GM21526 (cell line): ENCODE measurements around the gene SESTD1.
"Not testable (repeated sequence)": the region's sequence is repeated elsewhere in the genome, so short reads cannot be mapped to it uniquely, and the experiment has no call there.

Experiments
- ATAC-seq: cut with Tn5 transposase; IDR thresholded peaks from one replicate; pipeline ENCODE4 v1.9.1; 2021; ENCODE audit warnings: moderate library complexity; ENCODE audit not compliant: unreplicated experiment, low FRiP score

The SESTD1 gene

DNA sequence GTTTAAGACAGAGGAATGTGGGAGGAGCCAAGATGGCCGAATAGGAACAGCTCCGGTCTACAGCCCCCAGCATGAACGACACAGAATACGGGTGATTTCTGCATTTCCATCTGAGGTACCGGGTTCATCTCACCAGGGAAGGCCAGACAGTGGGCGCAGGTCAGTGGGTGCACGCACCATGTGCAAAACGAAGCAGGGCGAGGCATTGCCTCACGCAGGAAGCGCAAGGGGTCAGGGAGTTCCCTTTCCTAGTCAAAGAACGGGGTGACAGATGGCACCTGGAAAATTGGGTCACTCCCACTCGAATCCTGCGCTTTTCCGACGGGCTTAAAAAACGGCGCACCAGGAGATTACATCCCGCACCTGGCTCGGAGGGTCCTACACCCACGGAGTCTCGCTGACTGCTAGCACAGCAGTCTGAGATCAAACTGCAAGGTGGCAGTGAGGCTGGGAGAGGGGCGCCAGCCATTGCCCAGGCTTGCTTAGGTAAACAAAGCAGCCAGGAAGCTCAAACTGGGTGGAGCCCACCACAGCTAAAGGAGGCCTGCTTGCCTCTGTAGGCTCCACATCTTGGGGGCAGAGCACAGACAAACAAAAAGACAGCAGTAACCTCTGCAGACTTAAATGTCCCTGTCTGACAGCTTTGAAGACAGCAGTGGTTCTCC, 68.6 kb downstream of the SESTD1 start:
- ATAC-seq: not testable (repeated sequence)

GRCh38 chr2:179195141-179195540, 69.5 kb downstream of the SESTD1 start:
- no peak for ATAC-seq

- no peak for ATAC-seq
These were observed 70.8 kb downstream of the SESTD1 start for GRCh38 chr2:179193759-179194394.

DNA sequence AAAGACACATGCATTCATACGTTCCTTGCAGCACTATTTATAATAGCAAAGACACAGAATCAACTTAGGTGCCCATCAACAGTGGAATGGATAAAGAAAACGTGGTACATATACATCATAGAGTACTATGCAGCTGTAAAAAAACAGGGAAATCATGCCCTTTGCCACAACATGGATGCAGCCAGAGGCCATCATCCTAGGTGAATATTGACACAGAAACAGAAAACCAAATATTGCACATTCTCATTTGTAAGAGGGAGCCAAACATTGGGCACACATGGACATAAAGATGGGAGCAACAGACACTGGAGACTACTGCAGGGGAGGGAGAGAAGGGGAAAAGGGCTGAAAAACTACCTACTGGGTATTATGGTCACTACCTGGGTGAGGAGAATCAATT, 73.5 kb downstream of the SESTD1 start:
- no peak for ATAC-seq

DNA sequence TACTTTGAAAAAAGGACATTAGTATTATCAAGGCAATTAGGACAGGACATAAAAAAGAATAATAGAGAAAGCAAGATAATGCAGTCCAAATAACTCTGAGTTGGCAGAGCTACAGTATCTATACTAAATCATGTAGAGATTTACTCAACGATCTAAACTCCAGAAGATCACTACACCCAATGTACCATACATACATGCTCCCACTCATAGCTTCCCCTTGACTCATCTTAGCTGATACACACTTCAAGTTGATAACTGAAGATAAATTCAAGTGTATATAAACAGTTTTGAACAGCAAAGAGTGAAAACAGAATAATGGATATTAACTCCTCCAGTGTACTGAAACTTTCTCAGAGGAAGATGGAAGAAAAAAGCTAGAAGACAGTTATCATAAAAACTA, 78.5 kb downstream of the SESTD1 start:
- no peak for ATAC-seq

DNA sequence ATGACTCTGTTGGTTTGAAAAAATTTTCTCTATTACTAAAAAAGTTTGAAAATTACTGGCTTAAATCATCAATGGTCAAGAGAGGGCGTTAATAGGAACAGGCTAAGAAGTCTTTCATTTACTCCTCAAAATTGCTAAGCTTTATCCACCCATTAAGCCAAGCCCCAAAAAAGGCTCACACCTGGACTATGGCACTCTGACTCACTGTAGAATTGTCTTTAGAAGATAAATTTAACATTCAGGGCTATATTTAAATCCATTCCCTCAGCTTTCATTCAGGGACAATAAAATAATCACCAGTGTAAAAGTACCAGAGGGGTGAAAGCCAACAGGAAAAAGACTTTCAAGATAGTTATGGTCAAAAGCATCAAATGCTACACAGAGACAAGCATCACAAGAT, 80.0 kb downstream of the SESTD1 start:
- no peak for ATAC-seq

DNA sequence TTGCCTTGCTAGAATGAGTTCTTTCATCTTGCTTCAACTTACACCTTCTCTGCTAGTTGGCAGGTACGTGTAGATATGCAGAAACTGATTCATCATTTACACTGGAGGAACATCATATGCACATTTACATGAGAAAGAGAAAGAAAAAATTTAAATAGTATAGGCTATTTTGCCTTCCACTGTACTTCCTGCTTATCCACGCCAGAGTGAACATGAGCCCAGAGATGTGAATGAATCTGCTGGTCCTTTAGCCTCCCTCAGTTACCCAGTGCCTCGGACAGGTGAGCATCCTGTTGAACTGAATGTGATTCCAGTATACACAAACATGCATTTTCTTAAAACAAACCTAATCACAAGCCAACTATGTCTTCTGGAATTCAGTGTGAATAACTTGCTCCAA, 83.6 kb downstream of the SESTD1 start:
- no peak for ATAC-seq

DNA sequence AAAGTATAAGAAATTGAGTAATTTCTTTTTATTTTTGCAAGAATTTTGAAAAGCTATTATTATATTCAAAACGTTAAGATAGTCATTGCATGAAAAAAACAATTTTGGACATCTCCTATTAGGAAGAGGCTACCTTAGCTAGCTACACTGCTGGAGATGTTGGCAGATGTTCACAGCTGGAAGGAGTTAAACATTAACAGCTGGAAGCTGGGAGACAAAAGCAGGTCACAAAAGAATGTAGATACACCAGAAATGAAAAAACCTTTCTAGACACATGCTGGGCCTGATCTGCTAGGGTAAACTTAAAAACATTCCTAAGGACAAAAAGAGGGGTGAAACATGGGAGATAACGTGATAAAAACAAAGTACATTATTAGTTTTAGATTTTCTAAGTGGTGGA, 84.4 kb downstream of the SESTD1 start:
- no peak for ATAC-seq

- ATAC-seq: no peak
These were observed 84.9 kb downstream of the SESTD1 start for GRCh38 chr2:179179719-179180118.

GRCh38 chr2:179177694-179178093, 86.9 kb downstream of the SESTD1 start:
- no peak for ATAC-seq

DNA sequence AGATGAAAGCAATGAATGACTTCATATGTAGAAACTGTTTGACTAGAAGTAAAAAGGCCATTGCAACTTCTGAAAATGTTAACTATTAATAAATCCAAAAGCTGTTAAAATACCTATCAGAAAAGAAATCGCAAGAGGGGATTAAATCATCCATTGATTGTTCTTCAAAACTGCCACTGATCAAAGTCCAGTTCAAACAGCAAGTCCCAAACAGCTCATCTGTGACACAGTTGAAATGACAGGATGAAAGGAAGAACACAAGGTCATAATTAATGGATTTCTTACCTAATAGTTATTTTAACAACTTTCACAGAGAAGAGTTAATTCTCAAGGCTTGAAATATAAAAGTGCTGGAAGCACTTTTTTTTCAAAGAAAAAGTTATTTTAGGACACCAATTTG, 90.4 kb downstream of the SESTD1 start:
- ATAC-seq: no peak

DNA sequence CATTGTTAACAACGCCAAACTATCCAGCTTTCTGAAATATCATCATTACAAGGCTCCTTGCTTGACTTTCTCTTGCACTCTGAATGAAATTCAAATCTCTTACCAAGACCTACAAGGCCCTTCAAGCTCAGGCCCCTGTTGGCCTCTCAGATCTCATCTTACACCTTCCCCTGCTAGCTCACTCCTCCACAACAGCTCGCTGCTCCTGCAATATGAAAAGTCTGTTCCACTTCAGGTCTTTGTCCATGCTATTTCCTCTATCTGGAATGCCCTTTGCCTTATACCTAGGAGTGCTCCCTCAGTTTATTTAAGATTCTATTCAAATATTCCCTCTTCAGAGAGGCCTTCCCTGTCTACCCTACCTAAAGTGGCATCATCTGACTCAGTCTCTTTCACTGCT, 91.7 kb downstream of the SESTD1 start:
- ATAC-seq: no peak

DNA sequence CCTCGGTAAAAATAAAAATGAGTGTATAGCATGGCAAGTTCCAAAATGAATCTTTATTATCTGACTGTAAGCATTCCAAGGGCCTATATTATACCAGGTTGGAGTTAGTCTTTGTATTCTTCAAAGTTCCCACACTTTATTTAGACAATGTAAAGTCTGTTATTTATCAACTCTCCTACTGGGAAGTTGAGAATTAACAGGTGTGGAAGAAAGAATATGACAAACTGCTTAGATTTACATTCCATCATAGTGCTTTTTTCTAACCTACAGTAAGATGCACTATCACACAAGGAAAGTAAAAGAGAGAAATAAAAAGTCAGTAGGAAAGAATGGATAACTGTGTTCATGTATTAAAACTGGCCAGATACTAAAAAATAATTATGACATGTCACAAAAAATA, 93.3 kb downstream of the SESTD1 start:
- ATAC-seq: no peak

GRCh38 chr2:179170901-179171300, 93.7 kb downstream of the SESTD1 start:
- no peak for ATAC-seq

DNA sequence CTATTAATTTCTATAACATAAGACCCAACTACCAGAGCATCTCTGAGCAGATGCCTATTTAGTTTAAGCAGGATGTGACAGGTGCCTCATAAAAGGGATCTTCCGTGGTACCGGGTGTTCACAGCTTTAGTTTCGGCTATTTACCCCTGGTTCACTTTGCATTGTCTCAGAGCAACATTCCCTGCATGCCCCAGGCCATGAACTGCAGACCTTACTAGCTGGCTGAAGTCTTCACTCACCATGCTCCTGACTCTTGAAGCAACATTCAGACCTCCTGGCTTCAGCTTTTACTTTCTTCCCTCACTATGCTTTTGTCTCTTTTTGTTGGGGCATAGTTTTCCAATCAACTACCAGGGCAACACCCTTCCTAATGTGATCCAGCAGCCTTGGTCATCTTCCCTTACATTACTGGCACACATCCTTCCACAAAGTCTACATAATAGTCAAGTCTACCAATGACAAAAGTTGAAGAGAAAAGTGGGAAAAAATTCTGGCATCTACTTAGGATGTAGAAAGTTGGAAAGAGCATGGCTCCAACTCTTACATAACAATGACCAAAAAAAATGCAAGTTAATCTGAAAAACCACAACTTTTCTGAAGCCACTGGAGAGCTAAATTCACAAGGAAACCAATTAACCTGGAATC, 99.2 kb downstream of the SESTD1 start:
- ATAC-seq: no peak

GRCh38 chr2:179141206-179141605, 123.4 kb downstream of the SESTD1 start:
- no peak for ATAC-seq

DNA sequence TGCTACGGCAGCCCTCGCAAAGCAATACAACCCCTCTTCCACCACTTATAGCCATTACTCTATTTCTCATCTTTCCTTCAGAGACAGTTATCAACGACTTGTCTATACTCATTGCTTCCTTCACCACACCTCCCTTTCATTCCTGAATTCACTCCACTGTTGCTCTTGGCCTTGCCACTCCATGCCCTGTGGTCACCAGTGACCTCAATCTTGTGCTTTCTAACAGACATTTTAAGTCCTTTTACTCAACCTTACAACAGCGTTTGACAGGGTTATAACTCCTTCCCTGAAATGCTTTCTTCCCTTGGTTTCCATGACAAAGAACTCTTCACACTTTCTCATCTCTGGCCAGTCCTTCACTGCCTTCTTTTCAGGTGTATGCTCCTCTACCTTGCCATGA, 124.1 kb downstream of the SESTD1 start:
- ATAC-seq: no peak

- ATAC-seq: no peak
These were observed 125.1 kb downstream of the SESTD1 start for GRCh38 chr2:179139506-179139905.

- ATAC-seq: no peak
These were observed 127.4 kb downstream of the SESTD1 start for GRCh38 chr2:179137200-179137759.

DNA sequence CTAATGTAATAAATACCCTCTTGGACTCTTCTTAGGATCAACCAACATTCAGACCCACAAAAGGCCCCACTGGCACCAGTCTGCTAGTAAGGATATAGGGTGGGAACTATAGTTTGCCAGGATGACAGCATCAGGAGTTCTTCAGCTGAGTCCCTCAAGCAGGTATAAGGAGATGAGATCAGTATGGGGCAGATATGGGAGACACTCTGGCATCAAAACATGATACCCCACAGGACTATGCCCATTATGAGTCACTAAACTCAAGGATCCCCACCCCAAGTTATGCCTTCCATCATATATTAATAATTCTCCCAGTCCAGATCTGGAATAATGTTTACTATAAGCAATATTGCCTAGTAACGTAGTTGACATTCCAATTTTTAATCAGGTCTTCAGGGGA, 131.6 kb downstream of the SESTD1 start:
- no peak for ATAC-seq

DNA sequence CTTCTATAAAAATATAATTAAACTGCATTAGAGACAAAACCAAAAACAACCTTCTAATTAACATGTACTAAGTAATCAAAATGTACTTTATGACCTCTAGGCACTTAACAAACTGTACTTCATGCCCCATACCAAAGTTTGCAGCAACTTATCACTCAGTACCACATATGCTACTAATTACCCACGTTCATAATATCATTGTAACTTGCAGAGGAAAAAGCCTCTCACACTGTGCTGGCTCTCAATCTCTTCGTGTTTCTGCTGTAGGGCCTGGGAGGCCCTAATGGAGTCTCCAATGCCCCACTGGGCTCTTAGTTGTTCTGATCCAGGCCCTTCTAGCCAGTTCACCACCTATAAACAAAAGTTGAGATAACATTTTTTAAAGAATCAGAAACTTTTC, 132.6 kb downstream of the SESTD1 start:
- no peak for ATAC-seq

DNA sequence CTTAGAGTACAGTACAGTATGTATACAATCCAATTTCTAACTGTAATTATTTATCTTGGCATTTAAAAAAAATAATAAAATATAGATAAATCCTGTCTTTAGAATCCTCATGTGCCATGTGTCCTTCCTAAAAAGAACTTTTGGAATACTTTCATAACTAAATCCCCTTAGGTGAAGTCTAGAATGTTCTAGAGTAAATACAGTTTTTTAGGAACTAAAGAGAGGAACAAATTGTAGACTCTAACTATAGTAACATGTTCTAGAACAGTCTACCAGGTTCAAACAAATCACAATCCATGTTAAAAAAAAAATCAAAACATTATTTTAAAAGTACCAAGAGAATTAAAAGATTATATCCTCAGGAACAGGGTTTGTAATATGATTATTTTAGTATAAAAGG, 134.1 kb downstream of the SESTD1 start:
- no peak for ATAC-seq
